Small intestine (tissue), 7 donors: ENCODE results near the gene DCAF17. TPM values are rescaled to one million over a fixed set of nuclear protein-coding genes. Genes with fewer than 3 reads are reported as not detected.
A peak's percentile ranks its signal among the peaks of the same experiment; 100 is the strongest.

ENCODE experiments used
- DNase-seq, 2 donors: peaks; one replicate each; pipeline versions ENCODE4 v3.0.0 to v3.0.0-alpha.2; 2013
- FAIRE-seq: peaks from 2 replicates; lab custom pipeline; 2012; peaks lifted over from hg19 to GRCh38; lab: Jason Lieb, UNC
- H3K27ac ChIP-seq, 3 donors: one replicate each; pipeline ENCODE4 v1.5.1; 2013; ENCODE audit warnings: low read length in 2 of 3, mild to moderate bottlenecking in 2 of 3, control low read depth in 1 of 3, inconsistent platforms in 1 of 3, low read depth in 1 of 3, moderate library complexity in 1 of 3
- H3K27me3 ChIP-seq, 3 donors: one replicate each; pipeline ENCODE4 v1.6.1; 2013; ENCODE audit warnings: low read length in 3 of 3, inconsistent platforms in 1 of 3; ENCODE audit not compliant: control insufficient read depth in 3 of 3, insufficient read depth in 3 of 3
- H3K36me3 ChIP-seq, 3 donors: one replicate each; pipeline ENCODE4 v1.6.1; 2013; ENCODE audit warnings: low read length in 3 of 3, inconsistent platforms in 1 of 3, low read depth in 1 of 3, mild to moderate bottlenecking in 1 of 3, moderate library complexity in 1 of 3; ENCODE audit not compliant: control insufficient read depth in 3 of 3, insufficient read depth in 2 of 3
- H3K4me1 ChIP-seq, 3 donors: one replicate each; pipeline ENCODE4 v1.6.1; 2013; ENCODE audit warnings: low read length in 2 of 3, inconsistent platforms in 1 of 3, low read depth in 1 of 3, mild to moderate bottlenecking in 1 of 3, moderate library complexity in 1 of 3; ENCODE audit not compliant: control insufficient read depth in 3 of 3, insufficient read depth in 2 of 3
- H3K4me3 ChIP-seq, 3 donors: one replicate each; pipeline ENCODE4 v1.5.1; 2013; ENCODE audit warnings: low read length in 3 of 3, control low read depth in 1 of 3, inconsistent platforms in 1 of 3, low read depth in 1 of 3, mild to moderate bottlenecking in 1 of 3, moderate library complexity in 1 of 3
- H3K9me3 ChIP-seq, 2 donors: one replicate each; pipeline ENCODE4 v1.6.1; 2013; ENCODE audit warnings: low read depth in 1 of 2, low read length in 1 of 2; ENCODE audit not compliant: control insufficient read depth in 2 of 2, insufficient read depth in 1 of 2
- WGBS, 3 donors: extraction: QIAGEN DNeasy Blood & Tissue Kit; methylation state at CpG; one replicate each; pipeline ENCODE4 v1.1.7; 2013; 5-methylcytosine and 5-hydroxymethylcytosine counted together
- polyA plus RNA-seq, 4 donors: library from polyadenylated mRNA; stranded (reverse) in 3 of 4; unstranded in 1 of 4; fragments of 200-250 nt in 3 of 4; fragments of 120-200 nt in 1 of 4; gene quantifications; one replicate each; pipeline versions ENCODE4 v1.2.1 to v1.2.3, GENCODE V29; 2013
- donor health status: healthy with polysubstance abuse.
- donor health status: control.
- donor health status: control.
- donor health status: Bipolar disorder and iron deficiency.
- donor health status: healthy.

The DCAF17 gene
- polyA plus RNA-seq, 4 donors: 3.5 to 19.3 (median 5.7) TPM

DNA sequence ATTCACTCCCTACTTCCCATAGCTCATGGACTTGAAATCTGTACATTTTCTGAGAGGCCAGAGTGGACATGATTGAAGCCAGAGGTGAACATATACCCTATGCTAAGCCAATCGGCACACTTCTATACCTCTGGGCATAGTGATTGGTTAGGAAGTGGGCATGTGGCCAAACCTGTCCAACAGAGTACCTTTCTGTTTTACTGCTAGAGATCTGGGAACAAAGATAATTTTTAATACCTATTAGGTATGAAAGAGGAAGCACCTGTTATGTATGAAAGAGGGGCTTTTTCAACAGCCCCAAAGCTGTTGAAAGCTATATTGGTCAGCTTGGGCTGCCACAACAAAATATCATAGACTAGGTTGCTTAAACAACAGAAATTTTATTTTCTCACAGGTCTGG lies 28.0 kb upstream of the DCAF17 start:
- DNase-seq (no peak), FAIRE-seq (no peak)
- Histone ChIP-seq H3K9me3 (no peaks in the 10 kb centered on the region), H3K36me3 (no peaks in the 10 kb centered on the region), H3K4me3 (no peak overlapping the region), H3K27ac (no peak overlapping the region), H3K27me3 (no peaks in the 10 kb centered on the region), H3K4me1 (no peaks in the 10 kb centered on the region)
- whole genome bisulfite sequencing, 3 donors: 81 to 91% (median 86%) methylated on average over 1 of the region's 1 CpG

DNA sequence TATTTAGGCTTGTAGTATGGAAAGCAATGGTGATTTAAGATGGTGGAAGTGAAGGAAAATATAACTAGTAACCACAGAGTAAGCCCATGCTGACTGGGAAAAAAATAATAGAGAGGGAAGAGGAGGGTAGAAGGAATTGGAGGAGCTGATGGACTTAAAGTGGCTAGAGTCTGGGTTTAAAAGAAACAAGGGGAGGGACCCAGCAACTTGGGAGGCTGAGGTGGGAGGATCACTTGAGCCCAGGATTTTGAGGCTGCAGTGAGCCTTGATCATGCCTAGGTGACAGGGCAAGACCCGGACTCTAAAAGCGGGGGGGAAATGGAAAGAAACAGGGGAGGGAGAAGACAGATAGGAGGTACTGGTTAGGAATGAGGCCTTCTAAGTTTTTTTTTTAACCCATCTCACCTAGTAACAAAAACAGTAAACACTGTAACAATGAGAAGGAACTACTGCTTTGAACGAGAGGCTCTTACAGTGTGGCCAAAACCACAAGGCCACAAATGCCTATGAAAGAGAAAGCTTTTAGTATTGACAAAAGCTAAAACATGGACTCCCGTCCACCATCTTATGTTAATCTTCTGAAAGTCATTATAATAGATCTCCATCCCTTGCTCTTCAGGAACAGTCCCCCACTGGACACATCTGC lies 26.9 kb upstream of the DCAF17 start:
- DNase-seq: no peak

DNA sequence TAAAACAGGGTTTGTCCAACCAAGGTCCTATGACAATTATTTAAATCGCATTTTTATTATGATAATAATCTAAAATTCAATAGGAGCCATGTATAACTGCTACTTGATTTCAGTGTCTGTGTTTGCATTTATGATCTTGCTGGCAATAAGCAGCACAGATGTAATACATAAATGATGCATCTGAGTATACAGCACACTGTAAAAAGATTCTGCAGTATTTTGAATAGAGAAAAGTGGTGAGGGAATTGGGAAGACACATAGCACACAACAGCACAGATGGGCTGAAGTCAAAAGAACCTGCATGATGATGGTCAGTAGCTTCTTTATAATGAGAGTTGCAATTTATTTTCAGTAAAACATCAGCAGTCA lies 26.4 kb upstream of the DCAF17 start:
- no peak for FAIRE-seq

More for the DNA sequence above, 26.9 kb upstream of the DCAF17 start:
- Histone ChIP-seq H3K27ac (no peak overlapping the region), H3K27me3 (no peaks in the 10 kb centered on the region), H3K36me3 (no peaks in the 10 kb centered on the region), H3K9me3 (no peaks in the 10 kb centered on the region), H3K4me1 (no peaks in the 10 kb centered on the region), H3K4me3 (no peak overlapping the region)
- no peak for FAIRE-seq
- WGBS, 3 donors: 67 to 92% (median 82%) methylated on average over 4 of the region's 4 CpGs

DNA sequence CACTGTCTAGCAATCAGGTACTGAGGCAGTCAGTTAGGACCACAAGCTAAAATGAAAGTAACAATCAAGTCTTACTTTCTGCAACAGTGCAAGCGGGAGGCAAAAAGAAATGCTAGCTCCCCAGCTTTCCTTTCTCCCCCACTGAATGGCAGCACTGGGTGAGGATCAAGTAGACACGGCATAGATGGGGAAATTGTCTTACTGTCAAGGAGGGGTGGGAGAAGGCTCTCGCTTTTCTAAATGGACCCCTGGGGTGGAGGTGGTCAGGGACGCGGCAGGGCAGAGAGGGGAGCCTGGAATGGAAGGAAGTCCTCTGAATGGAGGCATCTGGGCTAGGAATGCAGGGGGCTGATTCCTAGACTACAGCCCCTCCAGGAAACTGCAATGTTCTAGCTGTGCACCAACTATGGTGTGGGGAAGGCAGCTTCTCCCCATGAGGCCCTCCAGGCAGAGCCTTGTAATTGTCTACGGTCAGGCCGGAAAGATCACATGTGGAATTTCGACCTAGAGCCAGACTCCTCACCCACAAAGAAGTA lies 24.5 kb upstream of the DCAF17 start:
- H3K36me3 ChIP-seq: no peaks in the 10 kb centered on the region
- 76 to 93% (median 90%) methylated on average over 8 of the region's 8 CpGs for WGBS, 3 donors
- H3K27me3 ChIP-seq: no peaks in the 10 kb centered on the region
- no peaks in the 10 kb centered on the region for H3K9me3 ChIP-seq
- no peaks in the 10 kb centered on the region for H3K4me1 ChIP-seq
- H3K27ac ChIP-seq: no peak overlapping the region
- DNase-seq (peak in 1 of 2 donors; percentile 2), FAIRE-seq (no peak)
- H3K4me3 ChIP-seq: no peak overlapping the region

More for the DNA sequence above, 26.4 kb upstream of the DCAF17 start:
- Histone ChIP-seq H3K27me3 (no peaks in the 10 kb centered on the region), H3K36me3 (no peaks in the 10 kb centered on the region), H3K4me3 (no peak overlapping the region), H3K9me3 (no peaks in the 10 kb centered on the region), H3K27ac (no peak overlapping the region), H3K4me1 (no peaks in the 10 kb centered on the region)
- DNase-seq: no peak
- WGBS, 3 donors: 84 to 99% (median 98%) methylated on average over 1 of the region's 1 CpG

DNA sequence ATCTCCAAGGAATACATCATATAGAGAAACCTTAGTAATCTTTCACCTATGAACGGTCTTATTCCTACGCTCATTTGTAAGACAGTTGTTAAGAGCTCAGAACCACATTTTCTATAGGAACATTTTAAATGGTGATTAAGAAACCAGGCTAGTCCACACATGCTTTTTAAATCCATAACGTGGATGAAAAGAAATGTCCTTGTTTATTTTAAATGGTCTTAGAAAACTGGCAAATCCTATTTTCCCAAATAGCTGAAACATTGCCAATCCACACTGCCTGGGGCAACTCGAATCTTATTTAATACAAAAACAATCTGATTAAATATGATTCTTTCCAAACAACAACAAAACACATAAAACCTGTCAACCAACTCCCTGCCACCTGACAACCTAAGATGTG lies 23.9 kb upstream of the DCAF17 start:
- no peak for FAIRE-seq

DNA sequence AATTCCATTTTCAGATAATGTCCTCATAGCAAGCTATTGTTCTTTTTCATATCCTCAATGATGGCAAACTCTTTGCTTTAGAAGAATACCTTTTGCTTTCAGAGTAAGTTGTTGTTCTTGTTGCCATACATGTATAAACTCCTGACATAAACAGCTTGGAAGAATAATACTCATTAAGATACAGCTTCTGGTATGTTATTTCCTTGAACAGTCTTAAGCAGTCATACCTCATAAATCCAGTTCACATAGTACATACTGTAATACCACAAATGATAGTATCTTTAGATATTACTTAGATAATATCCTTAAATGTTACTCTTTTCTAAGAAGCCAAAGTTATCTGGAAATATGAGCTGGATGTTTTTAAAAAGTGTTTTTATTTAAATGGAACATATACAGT lies 23.4 kb upstream of the DCAF17 start:
- no peak overlapping the region for H3K27ac ChIP-seq
- FAIRE-seq (no peak), DNase-seq (no peak)

More for the DNA sequence above, 23.9 kb upstream of the DCAF17 start:
- Histone ChIP-seq H3K27me3 (no peaks in the 10 kb centered on the region), H3K36me3 (no peaks in the 10 kb centered on the region), H3K9me3 (no peaks in the 10 kb centered on the region), H3K27ac (no peak overlapping the region), H3K4me3 (no peak overlapping the region), H3K4me1 (no peaks in the 10 kb centered on the region)
- no peak for DNase-seq
- WGBS, 3 donors: 79 to 88% (median 85%) methylated on average over 4 of the region's 4 CpGs

DNA sequence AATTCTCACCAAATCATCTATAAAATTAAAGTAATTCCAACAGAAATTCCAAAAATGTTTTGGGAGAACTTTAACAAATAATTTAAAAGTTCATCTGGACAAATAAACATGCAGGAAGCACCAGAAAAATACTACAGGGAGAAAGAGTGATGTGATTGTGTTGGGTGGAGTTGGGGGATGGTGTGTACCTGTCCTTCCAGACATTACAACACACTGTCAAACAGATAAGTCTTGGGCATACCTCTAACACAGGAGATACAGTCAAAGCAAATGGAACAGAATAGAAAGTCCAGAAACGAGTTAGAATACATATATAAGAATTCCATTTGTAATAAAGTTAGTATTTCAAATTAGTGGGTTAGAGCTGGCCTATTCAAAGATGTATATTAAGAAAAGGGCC lies 22.8 kb upstream of the DCAF17 start:
- no peak for FAIRE-seq
- Histone ChIP-seq H3K36me3 (no peaks in the 10 kb centered on the region), H3K4me3 (no peak overlapping the region), H3K9me3 (no peaks in the 10 kb centered on the region), H3K4me1 (peaks cover 0 to 4% (median 0%) of the 10 kb centered on the region in 3 donors), H3K27me3 (no peaks in the 10 kb centered on the region), H3K27ac (no peak overlapping the region)
- DNase-seq: no peak
- 50 to 72% (median 64%) methylated on average over 1 of the region's 1 CpG for WGBS, 3 donors

More for the DNA sequence above, 23.4 kb upstream of the DCAF17 start:
- no peaks in the 10 kb centered on the region for H3K9me3 ChIP-seq
- no peak overlapping the region for H3K4me3 ChIP-seq
- H3K27me3 ChIP-seq: no peaks in the 10 kb centered on the region
- H3K36me3 ChIP-seq: no peaks in the 10 kb centered on the region
- peaks cover 0 to under 1% (median 0%) of the 10 kb centered on the region in 3 donors for H3K4me1 ChIP-seq

DNA sequence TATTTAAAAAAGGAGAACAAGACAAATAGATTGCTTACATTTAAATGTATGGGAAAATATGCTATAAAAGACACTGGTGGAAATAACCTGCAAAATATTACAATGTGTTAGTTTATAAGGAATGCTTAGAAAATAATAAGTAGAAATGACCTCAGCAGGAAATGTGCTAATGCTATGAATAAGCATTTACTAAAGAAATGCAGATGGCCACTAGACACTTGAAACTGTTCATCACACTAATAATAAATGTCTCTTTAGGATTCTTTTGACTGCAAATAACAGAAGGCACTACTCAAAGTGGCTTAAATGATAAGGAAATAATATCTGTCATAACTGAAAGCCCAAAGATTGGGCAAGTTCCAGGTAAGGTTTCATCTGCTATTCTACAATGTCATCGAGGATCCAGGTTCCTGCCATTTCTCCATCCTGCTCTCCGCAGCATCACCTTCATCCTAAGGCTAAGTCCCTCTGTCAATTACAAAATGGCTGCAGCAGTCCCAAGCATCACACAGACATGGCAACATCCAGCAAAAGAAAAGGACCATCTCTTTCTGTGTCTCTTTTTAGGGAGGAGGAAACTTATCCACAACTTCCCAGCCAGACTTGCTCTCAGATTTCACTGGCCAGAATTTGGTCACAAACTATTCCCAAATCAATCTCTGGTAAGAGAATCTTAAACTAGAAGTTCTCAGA lies 22.1 kb upstream of the DCAF17 start:
- whole genome bisulfite sequencing, 3 donors: 94 to 98% (median 95%) methylated on average over 2 of the region's 2 CpGs
- H3K27ac ChIP-seq: no peak overlapping the region
- no peak for FAIRE-seq
- no peak for DNase-seq
- no peaks in the 10 kb centered on the region for H3K27me3 ChIP-seq
- H3K9me3 ChIP-seq: no peaks in the 10 kb centered on the region
- no peak overlapping the region for H3K4me3 ChIP-seq
- peaks cover 0 to 4% (median 0%) of the 10 kb centered on the region in 3 donors for H3K4me1 ChIP-seq
- no peaks in the 10 kb centered on the region for H3K36me3 ChIP-seq
